ENCODE data around the gene HIRA.
"Not testable (repeated sequence)": the region's sequence is repeated elsewhere in the genome, so short reads cannot be mapped to it uniquely, and the experiment has no call there.

The HIRA gene

DNA sequence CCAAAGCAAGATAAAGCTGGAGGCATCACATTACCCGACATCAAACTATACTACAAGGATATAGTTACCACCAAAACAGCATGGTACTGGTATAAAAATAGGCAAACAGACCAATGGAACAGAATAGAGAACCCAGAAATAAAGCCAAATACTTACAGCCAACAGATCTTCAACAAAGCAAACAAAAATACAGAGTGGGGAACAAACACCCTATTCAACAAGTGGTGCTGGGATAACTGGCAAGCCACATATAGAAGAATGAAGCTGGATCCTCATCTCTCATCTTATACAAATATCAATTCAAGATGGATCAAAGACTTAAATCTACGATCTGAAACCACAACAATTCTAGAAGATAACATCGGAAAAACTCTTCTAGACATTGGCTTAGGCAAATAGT is 90.0 kb downstream of the HIRA start:
- H3K27ac ChIP-seq (ENCODE audit: low read length) = no peak overlapping the region
- no peaks in the 10 kb centered on the region for H3K27me3 ChIP-seq (ENCODE audit: insufficient read depth, low read length)
- H3K9me3 ChIP-seq (ENCODE audit: insufficient read depth, low read depth, low read length) = peaks cover 11% of the 10 kb centered on the region; the same call in 1 of the 2 replicates
- no peak overlapping the region for H3K4me3 ChIP-seq (ENCODE audit: low read length)
- no peaks in the 10 kb centered on the region for H3K4me1 ChIP-seq (ENCODE audit: insufficient read depth, low read length)
- H3K36me3 ChIP-seq (ENCODE audit: insufficient read depth, low read depth, low read length) = peaks cover 60% of the 10 kb centered on the region
- no peak overlapping the region for H3K9ac ChIP-seq (ENCODE audit: low read depth, low read length)

DNA sequence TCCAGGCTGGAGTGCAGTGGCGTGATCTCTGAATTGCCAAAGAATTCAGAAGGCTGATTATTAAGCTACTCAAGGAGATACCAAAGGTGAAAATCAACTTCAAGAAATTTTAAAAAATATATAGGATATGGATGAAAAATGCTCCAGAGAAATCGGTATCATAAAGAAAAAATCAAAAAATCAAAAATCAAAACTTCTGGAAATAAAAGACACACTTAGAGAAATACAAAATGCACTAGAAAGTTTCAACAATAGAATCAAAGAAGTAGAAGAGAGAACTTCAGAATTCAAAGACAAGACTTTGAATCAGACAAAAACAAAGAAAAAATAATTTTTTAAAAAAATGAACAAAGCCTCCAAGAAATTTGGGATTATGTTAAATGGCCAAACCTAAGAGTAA is 94.4 kb downstream of the HIRA start:
- no peaks in the 10 kb centered on the region for H3K9me3 ChIP-seq (ENCODE audit: insufficient read depth, low read depth, low read length)
- H3K36me3 ChIP-seq (ENCODE audit: insufficient read depth, low read depth, low read length) = peaks cover 45% of the 10 kb centered on the region
- H3K4me3 ChIP-seq (ENCODE audit: low read length) = no peak overlapping the region
- no peak overlapping the region for H3K9ac ChIP-seq (ENCODE audit: low read depth, low read length)
- no peaks in the 10 kb centered on the region for H3K27me3 ChIP-seq (ENCODE audit: insufficient read depth, low read length)
- H3K27ac ChIP-seq (ENCODE audit: low read length) = no peak overlapping the region
- no peaks in the 10 kb centered on the region for H3K4me1 ChIP-seq (ENCODE audit: insufficient read depth, low read length)

DNA sequence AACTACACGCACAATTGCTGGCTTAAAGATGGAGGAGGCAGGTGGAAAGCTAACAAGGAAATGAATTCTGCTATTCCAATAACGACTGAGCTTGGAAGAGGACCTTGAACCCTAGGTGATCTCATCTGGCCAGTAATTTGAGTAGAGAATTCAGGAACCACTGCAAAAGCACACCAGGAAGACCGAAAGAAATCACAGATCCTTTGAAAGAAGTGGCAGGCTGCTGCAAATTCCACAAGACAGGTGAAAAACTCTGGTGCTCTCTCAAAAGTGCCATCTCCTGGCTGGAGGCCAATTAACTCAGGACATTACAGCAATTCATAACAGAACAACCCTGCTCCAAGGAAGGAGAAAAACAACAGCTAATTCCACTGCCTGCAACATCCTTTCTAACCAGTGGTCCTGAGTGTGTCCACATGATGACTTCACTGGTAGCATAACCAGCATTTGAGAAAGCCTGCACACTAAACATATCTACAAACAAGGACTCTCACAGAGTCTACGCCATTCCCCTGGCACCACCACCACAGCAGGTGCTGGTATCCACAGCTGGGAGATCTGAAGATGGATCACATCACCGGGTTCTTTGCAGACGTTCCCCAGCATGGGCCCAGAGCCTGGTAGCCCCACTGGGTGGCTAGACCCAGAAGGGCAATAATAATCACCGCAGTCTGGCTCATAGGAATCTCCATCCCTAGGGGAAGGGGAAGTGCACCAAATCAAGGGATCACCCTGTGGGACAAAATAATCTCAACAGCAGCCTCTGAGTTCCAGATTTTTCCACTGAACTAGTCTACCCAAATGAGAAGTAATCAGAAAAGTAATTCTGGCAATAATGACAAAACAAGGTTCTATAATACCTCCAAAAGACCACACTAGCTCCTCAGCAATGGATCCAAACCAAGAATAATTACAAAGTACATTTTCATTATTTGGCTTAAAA is 95.1 kb downstream of the HIRA start:
- no peaks in the 10 kb centered on the region for H3K27me3 ChIP-seq (ENCODE audit: insufficient read depth, low read length)
- peaks cover 50% of the 10 kb centered on the region for H3K36me3 ChIP-seq (ENCODE audit: insufficient read depth, low read depth, low read length)
- no peak overlapping the region for H3K27ac ChIP-seq (ENCODE audit: low read length)

DNA sequence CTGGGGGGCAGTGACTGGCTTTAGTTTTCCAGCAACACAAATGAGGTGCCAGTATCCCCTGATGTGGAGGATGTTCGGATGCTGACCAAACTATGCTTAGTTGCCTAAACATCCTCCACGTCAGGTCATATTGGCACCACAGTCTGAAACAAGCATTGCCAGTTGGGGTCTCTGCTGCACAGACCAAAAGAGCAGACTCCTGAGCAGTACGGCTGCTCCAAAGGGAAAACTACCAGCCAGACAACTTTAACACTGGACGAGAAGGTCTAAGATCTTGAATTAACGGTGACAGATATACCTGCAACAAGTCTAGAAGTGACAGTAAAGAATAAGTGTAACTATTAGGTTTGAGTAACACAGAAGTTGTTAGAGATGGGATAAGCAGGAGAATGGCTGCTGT is 99.6 kb downstream of the HIRA start:
- Histone ChIP-seq H3K27me3 (ENCODE audit: insufficient read depth, low read length) (no peaks in the 10 kb centered on the region), H3K36me3 (ENCODE audit: insufficient read depth, low read depth, low read length) (peaks cover 66% of the 10 kb centered on the region), H3K4me3 (ENCODE audit: low read length) (no peak overlapping the region), H3K9me3 (ENCODE audit: insufficient read depth, low read depth, low read length) (0 out of 2 replicates have a peak, but pooled peaks cover 8% of the 10 kb centered on the region), H3K4me1 (ENCODE audit: insufficient read depth, low read length) (no peaks in the 10 kb centered on the region), H3K27ac (ENCODE audit: low read length) (no peak overlapping the region), H3K9ac (ENCODE audit: low read depth, low read length) (no peak overlapping the region)

More for the DNA sequence above, 95.1 kb downstream of the HIRA start:
- Histone ChIP-seq H3K4me1 (ENCODE audit: insufficient read depth, low read length) (no peaks in the 10 kb centered on the region), H3K9ac (ENCODE audit: low read depth, low read length) (no peak overlapping the region), H3K9me3 (ENCODE audit: insufficient read depth, low read depth, low read length) (no peaks in the 10 kb centered on the region), H3K4me3 (ENCODE audit: low read length) (no peak overlapping the region)

DNA sequence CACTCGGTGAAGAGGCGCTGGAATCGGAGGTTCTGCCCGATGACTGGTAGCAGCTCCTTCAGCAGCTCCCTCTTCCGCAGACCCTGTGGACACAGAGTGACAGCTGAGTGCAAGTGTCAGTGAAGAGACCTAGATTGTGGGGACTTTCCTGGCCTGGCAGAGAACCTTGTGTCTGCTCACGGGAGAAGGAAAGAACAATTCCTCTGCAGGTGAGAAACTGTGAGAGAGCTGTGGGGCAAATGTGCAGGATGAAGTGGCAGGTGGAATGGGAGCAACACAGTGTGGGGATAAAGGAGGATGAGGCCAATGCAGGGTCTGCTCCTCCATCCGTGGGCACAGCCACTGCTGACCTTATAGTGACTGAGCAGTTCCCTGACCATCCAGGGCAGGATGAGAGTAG is 100.1 kb downstream of the HIRA start:
- Histone ChIP-seq H3K9me3 (ENCODE audit: insufficient read depth, low read depth, low read length) (0 out of 2 replicates have a peak, but pooled peaks cover 8% of the 10 kb centered on the region), H3K4me1 (ENCODE audit: insufficient read depth, low read length) (no peaks in the 10 kb centered on the region), H3K27me3 (ENCODE audit: insufficient read depth, low read length) (no peaks in the 10 kb centered on the region), H3K4me3 (ENCODE audit: low read length) (no peak overlapping the region), H3K36me3 (ENCODE audit: insufficient read depth, low read depth, low read length) (peaks cover 61% of the 10 kb centered on the region), H3K27ac (ENCODE audit: low read length) (no peak overlapping the region), H3K9ac (ENCODE audit: low read depth, low read length) (no peak overlapping the region; the same call in 1 of the 2 replicates)

DNA sequence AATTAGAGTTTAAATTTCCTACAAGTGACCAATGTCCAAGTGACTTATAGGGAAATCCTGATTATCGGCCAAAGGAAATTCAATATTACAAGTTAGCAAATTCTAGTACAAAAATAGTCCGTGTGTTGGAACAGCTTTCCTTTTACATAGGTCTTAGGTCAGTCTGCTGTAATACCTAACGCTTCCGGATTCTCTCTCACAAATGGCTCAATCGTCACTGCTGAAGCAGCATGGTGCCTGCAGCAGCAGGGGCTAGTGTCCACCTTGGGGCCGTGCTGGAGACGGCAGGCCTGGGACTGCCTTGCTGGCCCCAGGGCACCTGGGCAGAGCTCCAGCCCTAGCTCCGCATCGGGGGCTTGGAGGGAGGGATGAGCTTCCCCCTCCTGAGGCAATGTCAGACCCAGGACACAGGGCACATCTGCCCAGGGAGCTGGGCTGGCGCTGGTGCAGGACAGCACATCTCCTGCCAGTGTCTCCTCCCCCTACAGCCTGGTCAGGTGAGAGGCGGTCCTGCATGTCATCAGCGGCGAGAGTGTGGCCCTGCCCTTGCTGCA is 100.6 kb downstream of the HIRA start:
- 0 out of 2 replicates have a peak, but pooled peaks cover 8% of the 10 kb centered on the region for H3K9me3 ChIP-seq (ENCODE audit: insufficient read depth, low read depth, low read length)
- no peak overlapping the region for H3K27ac ChIP-seq (ENCODE audit: low read length)
- H3K36me3 ChIP-seq (ENCODE audit: insufficient read depth, low read depth, low read length) = peaks cover 56% of the 10 kb centered on the region
- no peaks in the 10 kb centered on the region for H3K27me3 ChIP-seq (ENCODE audit: insufficient read depth, low read length)
- no peak overlapping the region for H3K9ac ChIP-seq (ENCODE audit: low read depth, low read length)
- no peaks in the 10 kb centered on the region for H3K4me1 ChIP-seq (ENCODE audit: insufficient read depth, low read length)
- H3K4me3 ChIP-seq (ENCODE audit: low read length) = no peak overlapping the region

DNA sequence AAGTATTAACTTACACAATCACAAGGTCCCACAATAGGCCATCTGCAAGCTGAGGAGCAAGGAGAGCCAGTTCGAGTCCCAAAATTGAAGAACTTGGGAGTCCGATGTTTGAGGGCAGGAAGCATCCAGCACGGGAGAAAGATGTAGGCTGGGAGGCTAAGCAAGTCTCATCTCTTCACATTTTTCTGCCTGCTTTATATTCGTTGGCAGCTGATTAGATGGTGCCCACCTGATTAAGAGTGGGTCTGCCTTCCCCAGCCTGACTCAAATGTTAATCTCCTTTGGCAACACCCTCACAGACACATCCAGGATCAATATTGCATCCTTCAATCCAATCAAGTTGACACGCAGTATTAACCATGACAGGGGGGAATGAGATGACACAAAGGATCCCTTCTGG is 101.3 kb downstream of the HIRA start:
- H3K4me3 ChIP-seq (ENCODE audit: low read length); H3K27ac ChIP-seq (ENCODE audit: low read length); H3K4me1 ChIP-seq (ENCODE audit: insufficient read depth, low read length); H3K9ac ChIP-seq (ENCODE audit: low read depth, low read length); H3K9me3 ChIP-seq (ENCODE audit: insufficient read depth, low read depth, low read length); H3K27me3 ChIP-seq (ENCODE audit: insufficient read depth, low read length): not testable (repeated sequence)
- peaks cover 48% of the 10 kb centered on the region for H3K36me3 ChIP-seq (ENCODE audit: insufficient read depth, low read depth, low read length)

DNA sequence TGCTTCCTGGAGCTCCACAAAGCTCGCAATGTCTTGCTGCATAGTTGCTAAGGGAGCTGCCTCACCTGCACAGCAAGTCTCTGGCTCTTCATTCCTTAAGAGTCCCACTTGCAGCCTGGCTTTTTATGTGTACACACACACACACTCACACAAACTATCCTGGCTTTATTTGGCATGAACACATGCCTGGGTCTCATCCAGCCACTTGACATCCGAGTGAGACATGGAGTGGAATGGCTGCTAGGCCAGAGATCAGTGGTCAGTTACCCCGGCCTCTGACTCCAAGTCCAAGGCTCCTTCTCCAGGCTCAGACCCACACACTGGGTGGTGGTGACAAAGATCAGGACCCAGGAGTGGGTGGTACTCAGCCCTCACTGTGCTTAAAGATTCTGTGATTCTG is 102.1 kb downstream of the HIRA start:
- no peaks in the 10 kb centered on the region for H3K27me3 ChIP-seq (ENCODE audit: insufficient read depth, low read length)
- H3K4me3 ChIP-seq (ENCODE audit: low read length) = no peak overlapping the region
- no peaks in the 10 kb centered on the region for H3K4me1 ChIP-seq (ENCODE audit: insufficient read depth, low read length)
- H3K27ac ChIP-seq (ENCODE audit: low read length) = no peak overlapping the region
- no peak overlapping the region for H3K9ac ChIP-seq (ENCODE audit: low read depth, low read length)
- peaks cover 41% of the 10 kb centered on the region for H3K36me3 ChIP-seq (ENCODE audit: insufficient read depth, low read depth, low read length)
- peaks cover 8% of the 10 kb centered on the region; the same call in 1 of the 2 replicates for H3K9me3 ChIP-seq (ENCODE audit: insufficient read depth, low read depth, low read length)

DNA sequence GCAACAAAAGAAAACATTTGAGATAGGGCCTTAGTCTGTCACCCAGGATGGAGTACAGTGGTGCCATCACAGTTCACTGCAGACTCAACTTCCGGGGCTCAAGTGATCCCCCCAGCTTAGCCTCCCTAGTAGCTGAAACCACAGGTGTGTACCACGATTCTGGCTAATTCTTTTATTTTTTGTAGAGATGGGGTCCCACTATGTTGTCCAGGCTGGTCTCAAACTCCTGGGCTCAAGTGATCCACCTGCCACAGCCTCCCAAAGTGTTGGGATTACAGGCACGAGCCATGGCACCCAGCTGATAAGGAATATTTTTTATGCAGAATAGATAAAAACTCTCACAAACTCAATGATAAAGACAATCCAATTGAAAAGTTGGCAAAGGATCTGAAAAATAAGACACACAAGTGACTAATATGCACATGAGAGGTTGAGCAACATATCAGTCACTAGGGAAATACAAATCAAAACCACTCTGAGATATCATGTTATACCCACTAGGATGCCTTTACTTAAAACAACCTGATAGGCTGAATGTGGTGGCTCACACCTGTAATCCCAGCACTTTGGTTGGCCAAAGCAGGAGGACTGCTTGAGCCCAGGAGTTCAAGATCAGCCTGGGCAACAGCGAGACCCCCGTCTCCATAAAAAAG is 106.1 kb downstream of the HIRA start:
- no peak overlapping the region for H3K27ac ChIP-seq (ENCODE audit: low read length)
- H3K36me3 ChIP-seq (ENCODE audit: insufficient read depth, low read depth, low read length) = peaks cover 20% of the 10 kb centered on the region
- peaks cover 14% of the 10 kb centered on the region; the same call in 1 of the 2 replicates for H3K9me3 ChIP-seq (ENCODE audit: insufficient read depth, low read depth, low read length)
- H3K27me3 ChIP-seq (ENCODE audit: insufficient read depth, low read length) = no peaks in the 10 kb centered on the region
- no peak overlapping the region for H3K4me3 ChIP-seq (ENCODE audit: low read length)
- H3K4me1 ChIP-seq (ENCODE audit: insufficient read depth, low read length) = no peaks in the 10 kb centered on the region
- H3K9ac ChIP-seq (ENCODE audit: low read depth, low read length) = no peak overlapping the region

DNA sequence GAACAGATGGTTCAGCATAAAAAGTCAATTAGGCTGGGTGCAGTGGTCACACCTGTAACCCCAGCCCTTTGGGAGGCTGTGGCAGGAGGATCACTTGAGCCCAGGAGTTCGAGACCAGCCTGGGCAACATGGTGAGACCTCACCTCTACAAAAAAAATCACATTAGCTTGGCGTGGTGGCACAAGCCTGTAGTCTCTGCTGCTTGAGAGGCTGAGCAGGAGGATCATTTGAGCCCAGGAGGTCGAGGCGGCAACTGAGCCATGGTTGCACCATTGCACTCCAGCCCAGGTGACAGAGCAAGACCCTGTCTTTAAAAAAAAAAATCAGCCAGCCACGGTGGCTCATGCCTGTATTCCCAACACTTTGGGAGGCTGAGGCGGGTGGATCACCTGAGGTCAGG is 108.1 kb downstream of the HIRA start:
- peaks cover 23% of the 10 kb centered on the region for H3K9me3 ChIP-seq (ENCODE audit: insufficient read depth, low read depth, low read length)
- H3K27me3 ChIP-seq (ENCODE audit: insufficient read depth, low read length); H3K36me3 ChIP-seq (ENCODE audit: insufficient read depth, low read depth, low read length); H3K4me1 ChIP-seq (ENCODE audit: insufficient read depth, low read length); H3K27ac ChIP-seq (ENCODE audit: low read length); H3K9ac ChIP-seq (ENCODE audit: low read depth, low read length); H3K4me3 ChIP-seq (ENCODE audit: low read length): not testable (repeated sequence)

DNA sequence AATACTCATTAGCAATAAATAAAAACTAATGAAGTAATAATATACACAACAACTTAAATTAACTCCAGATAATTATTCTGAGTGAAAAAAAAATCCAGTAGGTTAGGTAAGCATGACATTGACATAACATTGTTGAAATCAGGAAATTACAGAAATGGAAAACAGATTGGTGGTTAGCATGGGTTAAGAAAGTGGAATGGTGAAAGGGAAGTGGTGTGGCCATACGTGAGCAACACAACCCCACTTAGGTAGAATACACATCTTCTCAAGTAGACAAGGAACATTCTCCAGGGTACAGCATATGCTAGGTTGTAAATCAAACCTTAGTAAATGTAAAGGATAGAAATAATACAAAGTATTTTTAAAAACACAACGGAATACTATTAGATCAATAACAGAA is 109.8 kb downstream of the HIRA start:
- H3K9ac ChIP-seq (ENCODE audit: low read depth, low read length) = no peak overlapping the region
- H3K4me3 ChIP-seq (ENCODE audit: low read length) = no peak overlapping the region
- H3K4me1 ChIP-seq (ENCODE audit: insufficient read depth, low read length) = no peaks in the 10 kb centered on the region
- H3K27ac ChIP-seq (ENCODE audit: low read length) = no peak overlapping the region
- no peaks in the 10 kb centered on the region for H3K27me3 ChIP-seq (ENCODE audit: insufficient read depth, low read length)
- H3K36me3 ChIP-seq (ENCODE audit: insufficient read depth, low read depth, low read length) = no peaks in the 10 kb centered on the region
- H3K9me3 ChIP-seq (ENCODE audit: insufficient read depth, low read depth, low read length) = peaks cover 33% of the 10 kb centered on the region

All from iPS-20b (cell line).